OCI-LY7 (cell line): ENCODE data around the gene SDCCAG8.

Experiments
- EZH2phosphoT487 ChIP-seq: fragments of 200-600 bp; sonication (generic); IDR thresholded peaks from 2 replicates; pipeline ENCODE4 v1.6.1; 2018; ENCODE audit warnings: low read depth, borderline replicate concordance, mild to moderate bottlenecking, mixed run types, antibody characterized with exemption, low read length, moderate library complexity, mixed read lengths
- TF ChIP-seq, protein P1 (sequence below): fragments of 200-600 bp; sonication (generic); conservative IDR thresholded peaks from 2 replicates; pipeline ENCODE4 v1.5.1; 2014; ENCODE audit warnings: mild to moderate bottlenecking, antibody characterized with exemption, low read length, moderate library complexity, mixed read lengths

DNA sequence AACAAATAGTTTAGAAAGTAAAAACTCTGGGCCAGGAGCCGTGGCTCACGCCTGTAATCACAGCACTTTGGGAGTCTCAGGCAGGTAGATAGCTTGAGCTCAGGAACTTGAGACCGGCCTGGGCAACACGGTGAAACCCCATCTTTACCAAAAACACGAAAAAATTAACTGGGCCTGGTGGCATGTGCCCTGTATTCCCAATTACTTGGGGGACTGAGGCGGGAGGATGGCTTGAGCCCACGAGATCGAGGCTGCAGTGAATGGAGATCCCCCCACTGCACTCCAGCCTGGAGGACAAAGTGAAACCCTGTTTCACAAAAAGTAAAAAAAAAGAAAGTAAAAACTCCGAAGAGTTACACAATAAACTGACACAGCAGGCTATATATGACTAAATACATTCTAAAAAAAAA is 11.4 kb upstream of the SDCCAG8 start:
- TF ChIP-seq, protein P1, sequence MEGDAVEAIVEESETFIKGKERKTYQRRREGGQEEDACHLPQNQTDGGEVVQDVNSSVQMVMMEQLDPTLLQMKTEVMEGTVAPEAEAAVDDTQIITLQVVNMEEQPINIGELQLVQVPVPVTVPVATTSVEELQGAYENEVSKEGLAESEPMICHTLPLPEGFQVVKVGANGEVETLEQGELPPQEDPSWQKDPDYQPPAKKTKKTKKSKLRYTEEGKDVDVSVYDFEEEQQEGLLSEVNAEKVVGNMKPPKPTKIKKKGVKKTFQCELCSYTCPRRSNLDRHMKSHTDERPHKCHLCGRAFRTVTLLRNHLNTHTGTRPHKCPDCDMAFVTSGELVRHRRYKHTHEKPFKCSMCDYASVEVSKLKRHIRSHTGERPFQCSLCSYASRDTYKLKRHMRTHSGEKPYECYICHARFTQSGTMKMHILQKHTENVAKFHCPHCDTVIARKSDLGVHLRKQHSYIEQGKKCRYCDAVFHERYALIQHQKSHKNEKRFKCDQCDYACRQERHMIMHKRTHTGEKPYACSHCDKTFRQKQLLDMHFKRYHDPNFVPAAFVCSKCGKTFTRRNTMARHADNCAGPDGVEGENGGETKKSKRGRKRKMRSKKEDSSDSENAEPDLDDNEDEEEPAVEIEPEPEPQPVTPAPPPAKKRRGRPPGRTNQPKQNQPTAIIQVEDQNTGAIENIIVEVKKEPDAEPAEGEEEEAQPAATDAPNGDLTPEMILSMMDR = no peak
- TF ChIP-seq EZH2phosphoT487 = no peak
